ENCODE data around the gene NGEF.

DNA sequence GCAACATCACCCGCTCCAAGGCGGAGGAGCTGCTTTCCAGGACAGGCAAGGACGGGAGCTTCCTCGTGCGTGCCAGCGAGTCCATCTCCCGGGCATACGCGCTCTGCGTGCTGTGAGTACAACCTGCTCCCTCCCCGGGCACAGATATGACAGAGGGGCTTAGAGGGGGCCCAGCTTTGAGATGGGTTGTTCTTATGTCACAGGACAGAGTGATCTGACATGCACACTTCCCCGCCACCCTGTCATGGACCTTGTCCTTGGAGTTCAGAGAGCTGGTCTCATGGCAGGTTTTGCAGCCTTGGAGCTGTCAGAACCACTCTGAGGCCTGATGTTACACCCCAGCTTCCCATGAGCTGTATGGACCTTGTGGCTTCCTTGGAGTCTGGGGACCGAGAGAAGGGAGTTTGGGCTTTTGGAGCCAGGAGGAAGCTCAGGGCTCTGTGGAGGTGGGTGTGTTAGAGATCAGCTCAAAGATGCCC, 47.5 kb upstream of the NGEF start:
- TF ChIP-seq, protein P1, sequence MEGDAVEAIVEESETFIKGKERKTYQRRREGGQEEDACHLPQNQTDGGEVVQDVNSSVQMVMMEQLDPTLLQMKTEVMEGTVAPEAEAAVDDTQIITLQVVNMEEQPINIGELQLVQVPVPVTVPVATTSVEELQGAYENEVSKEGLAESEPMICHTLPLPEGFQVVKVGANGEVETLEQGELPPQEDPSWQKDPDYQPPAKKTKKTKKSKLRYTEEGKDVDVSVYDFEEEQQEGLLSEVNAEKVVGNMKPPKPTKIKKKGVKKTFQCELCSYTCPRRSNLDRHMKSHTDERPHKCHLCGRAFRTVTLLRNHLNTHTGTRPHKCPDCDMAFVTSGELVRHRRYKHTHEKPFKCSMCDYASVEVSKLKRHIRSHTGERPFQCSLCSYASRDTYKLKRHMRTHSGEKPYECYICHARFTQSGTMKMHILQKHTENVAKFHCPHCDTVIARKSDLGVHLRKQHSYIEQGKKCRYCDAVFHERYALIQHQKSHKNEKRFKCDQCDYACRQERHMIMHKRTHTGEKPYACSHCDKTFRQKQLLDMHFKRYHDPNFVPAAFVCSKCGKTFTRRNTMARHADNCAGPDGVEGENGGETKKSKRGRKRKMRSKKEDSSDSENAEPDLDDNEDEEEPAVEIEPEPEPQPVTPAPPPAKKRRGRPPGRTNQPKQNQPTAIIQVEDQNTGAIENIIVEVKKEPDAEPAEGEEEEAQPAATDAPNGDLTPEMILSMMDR (IDR thresholded peaks at IDR 0.05): no peak
- TF ChIP-seq POLR2A (IDR thresholded peaks at IDR 0.05) (no peak), POLR2AphosphoS5 (IDR thresholded peaks at IDR 0.05) (no peak), EP300 (IDR thresholded peaks at IDR 0.05) (no peak)
